Prostate gland (tissue), 2 donors: ENCODE results near the gene LIN37. TPM values are rescaled to one million over a fixed set of nuclear protein-coding genes. Genes with fewer than 3 reads are reported as not detected.

Source experiments
- DNase-seq: peaks from one replicate; pipeline ENCODE4 v3.0.0-alpha.2; 2019; ENCODE audit warnings: low spot score
- H3K27ac ChIP-seq, 2 donors: fragments of 200-600 bp; sonication (generic); 2 replicates each; pipeline ENCODE4 v1.5.1; 2017 to 2019
- H3K27me3 ChIP-seq: fragments of 200-600 bp; sonication (generic); replicated peaks from 2 replicates; pipeline ENCODE4 v1.5.1; 2019; ENCODE audit not compliant: insufficient read depth
- H3K36me3 ChIP-seq, 2 donors: fragments of 200-600 bp; sonication (generic); 1 replicate in 1 of 2; 2 replicates in 1 of 2; pipeline versions ENCODE4 v1.5.1 to v1.8.1; 2017 to 2019
- H3K4me1 ChIP-seq: fragments of 200-600 bp; sonication (generic); replicated peaks from 2 replicates; pipeline ENCODE4 v1.5.1; 2019
- H3K4me3 ChIP-seq, 2 donors: fragments of 200-600 bp; sonication (generic); 2 replicates each; pipeline ENCODE4 v1.5.1; 2017 to 2019
- H3K9me3 ChIP-seq: fragments of 200-600 bp; sonication (generic); 2 replicates; pipeline ENCODE4 v1.5.1; 2017
- CTCF ChIP-seq, 4 experiments: fragments of 200-600 bp in 2 of 4; fragments of 450-650 bp in 2 of 4; sonication (generic) in 2 of 4; IDR thresholded peaks; 1 replicate in 3 of 4; 2 replicates in 1 of 4; pipeline ENCODE4 v1.5.1; 2016 to 2019; ENCODE audit warnings: antibody characterized with exemption in 4 of 4, mild to moderate bottlenecking in 2 of 4, moderate library complexity in 2 of 4
- POLR2A ChIP-seq: fragments of 450-650 bp; IDR thresholded peaks from one replicate; pipeline ENCODE4 v1.6.1; 2016; ENCODE audit warnings: antibody characterized with exemption, mild to moderate bottlenecking
- POLR2AphosphoS5 ChIP-seq: sonication (generic); formaldehyde crosslinking; IDR thresholded peaks from one replicate; pipeline ENCODE4 v1.6.1; 2017; ENCODE audit warnings: antibody characterized with exemption
- WGBS: methylation state at CpG from one replicate; pipeline ENCODE4 v1.1.5; 2018; 5-methylcytosine and 5-hydroxymethylcytosine counted together
- intact Hi-C: fragments of 100-400 bp; cut with DNase I; formaldehyde crosslinking; loops from one replicate; pipeline ENCODE4 v1.14.2; 2022
- total RNA-seq, 2 donors: library from RNA; depleted of rRNA; stranded (reverse); fragments of >200 nt; gene quantifications; one replicate each; pipeline ENCODE4 v1.1.0, GENCODE V29; 2016

Gene LIN37
- total RNA-seq, 2 donors from 2014 or later, result 4.2 to 13.0 TPM

- Histone ChIP-seq H3K4me1 (peaks cover 11% of the 10 kb centered on the region), H3K4me3 (peak overlapping the region in 1 of 2 donors; percentile 94), H3K9me3 (no peaks in the 10 kb centered on the region), H3K36me3 (peaks cover under 1 to 3% of the 10 kb centered on the region in 2 donors), H3K27ac (peak overlapping the region in 1 of 2 donors; percentile 100), H3K27me3 (no peaks in the 10 kb centered on the region)
- no peak for DNase-seq
- TF ChIP-seq POLR2AphosphoS5 (no peak), CTCF (IDR thresholded peaks at IDR 0.05) (no peak), POLR2A (no peak)
- intact Hi-C loops, result loop anchor here (5.0 to 10.0 kb wide), 2 partner anchors 188 to 471 kb away; partner anchors contain the start of genes ZNF146 and ZNF565
- WGBS, result 91% methylated on average over 19 of the region's 19 CpGs
These were observed 4.5 kb upstream of the LIN37 start for GRCh38 chr19:35743640-35744429.

GRCh38 chr19:35744430-35745327 lies 3.7 kb upstream of the LIN37 start:
- Histone ChIP-seq H3K4me3 (peak overlapping the region; percentile 89 to 94), H3K9me3 (no peaks in the 10 kb centered on the region), H3K4me1 (peaks cover 16% of the 10 kb centered on the region), H3K27me3 (no peaks in the 10 kb centered on the region), H3K36me3 (no peaks in the 10 kb centered on the region), H3K27ac (peak overlapping the region; percentile 99 to 100)
- peak; percentile 95 for DNase-seq
- TF ChIP-seq POLR2A, result no peak
- TF ChIP-seq POLR2AphosphoS5, result peak; percentile 33
- TF ChIP-seq CTCF (IDR thresholded peaks at IDR 0.05), result peak in 3 of 4 experiments; percentile 29 to 59 (median 50)
- WGBS, result 7% methylated on average over 41 of the region's 41 CpGs
- intact Hi-C loops, result loop anchor here (5.0 to 10.0 kb wide), 2 partner anchors 188 to 470 kb away; partner anchors contain the start of genes ZNF146 and ZNF565

- peak; percentile 99 for TF ChIP-seq POLR2AphosphoS5
- TF ChIP-seq POLR2A, result peak; percentile 56
- peak in 2 of 4 experiments; percentile 26 to 48 for TF ChIP-seq CTCF (IDR thresholded peaks at IDR 0.05)
- DNase-seq, result peak; percentile 99
- H3K4me3 ChIP-seq, result peak within 1 kb of the TSS; percentile 89 to 94
- intact Hi-C loops, result loop anchor here (10.0 kb wide), 1 partner anchor 469 kb away; the partner anchor contains the start of genes ZNF146 and ZNF565
- H3K27ac ChIP-seq, result peak within 1 kb of the TSS; percentile 99 to 100
- H3K27me3 ChIP-seq, result no peaks in the 10 kb centered on the region
- under 1% methylated on average over 40 of the region's 40 CpGs for WGBS
- H3K9me3 ChIP-seq, result no peaks in the 10 kb centered on the region
- H3K4me1 ChIP-seq, result peaks cover 16% of the 10 kb centered on the region
- H3K36me3 ChIP-seq, result no peaks in the 10 kb centered on the region
These were observed 2.9 kb upstream of the LIN37 start, which contains the start of the genes PSENEN and U2AF1L4 for GRCh38 chr19:35745328-35746086. PSENEN (plus strand) TSS chr19:35745651; CDS start chr19:35745931, 280 bp downstream. U2AF1L4 (minus strand) TSS chr19:35745418; CDS start chr19:35745391, 27 bp downstream.

- Histone ChIP-seq H3K27me3 (no peaks in the 10 kb centered on the region), H3K9me3 (no peaks in the 10 kb centered on the region), H3K4me3 (peak overlapping the region; percentile 89 to 94), H3K36me3 (no peaks in the 10 kb centered on the region), H3K4me1 (peaks cover 15% of the 10 kb centered on the region), H3K27ac (peak overlapping the region; percentile 99 to 100)
- intact Hi-C loops, result loop anchor here (10.0 kb wide), 1 partner anchor 469 kb away; the partner anchor contains the start of genes ZNF146 and ZNF565
- TF ChIP-seq CTCF (IDR thresholded peaks at IDR 0.05) (no peak), POLR2A (no peak), POLR2AphosphoS5 (no peak)
- no peak for DNase-seq
- 0% methylated on average over 4 of the region's 4 CpGs for WGBS
These were observed 2.3 kb upstream of the LIN37 start for GRCh38 chr19:35746087-35746462.
